B cell (primary cell): ENCODE data around the gene CENPB. TPM values are rescaled to one million over a fixed set of nuclear protein-coding genes. Genes with fewer than 3 reads are reported as not detected.
A peak's percentile ranks its signal among the peaks of the same experiment; 100 is the strongest.

Experiments used
- ATAC-seq: fragments of 200-7000 bp; cut with Tn5 transposase; one replicate; pipeline ENCODE4 v1.10.0; 2021; ENCODE audit warnings: low read depth, mild to moderate bottlenecking, moderate number of reproducible peaks, moderate library complexity
- CTCF ChIA-PET: fragments of 350-600 bp; sonication (Branson Sonifier 250); formaldehyde crosslinking; loops from one replicate; lab custom pipeline; 2021; ENCODE audit warnings: antibody characterized with exemption, inconsistent platforms; lab: Charles Lee
- POLR2A ChIA-PET: fragments of 350-600 bp; sonication (Branson Sonifier 250); formaldehyde crosslinking; loops from one replicate; lab custom pipeline; 2021; ENCODE audit warnings: antibody characterized with exemption; lab: Charles Lee
- DNase-seq: peaks from one replicate; pipeline ENCODE4 v3.0.0; 2013
- H2AFZ ChIP-seq: 2 replicates; pipeline ENCODE4 v1.6.1; 2012; ENCODE audit warnings: mild to moderate bottlenecking, low read depth, low read length; ENCODE audit not compliant: insufficient read depth, poor library complexity, severe bottlenecking
- H3K27ac ChIP-seq, 2 donors: 1 replicate in 1 of 2; 2 replicates in 1 of 2; pipeline ENCODE4 v1.5.1; 2012 to 2013; ENCODE audit warnings: low read length in 2 of 2, mild to moderate bottlenecking in 2 of 2, moderate library complexity in 1 of 2
- H3K27me3 ChIP-seq, 4 experiments: fragments of 200-600 bp in 1 of 4; sonication (generic) in 1 of 4; replicated peaks in 1 of 4; 1 replicate in 2 of 4; 2 replicates in 2 of 4; pipeline versions ENCODE4 v1.6.1 to v1.7.0; 2013 to 2016; ENCODE audit warnings: low read length in 3 of 4, mild to moderate bottlenecking in 2 of 4, mixed read lengths in 1 of 4, moderate library complexity in 1 of 4; ENCODE audit not compliant: insufficient read depth in 4 of 4, control insufficient read depth in 3 of 4; ENCODE audit errors: control extremely low read depth in 1 of 4
- H3K36me3 ChIP-seq, 2 experiments: replicated peaks in 1 of 2; 1 replicate in 1 of 2; 2 replicates in 1 of 2; pipeline versions ENCODE4 v1.6.1 to v1.7.1; 2013; ENCODE audit warnings: low read length in 1 of 2; ENCODE audit not compliant: insufficient read depth in 2 of 2, control insufficient read depth in 1 of 2; ENCODE audit errors: control extremely low read depth in 1 of 2, extremely low read depth in 1 of 2
- H3K4me1 ChIP-seq, 2 donors: fragments of 200-600 bp in 1 of 2; sonication (generic) in 1 of 2; 1 replicate in 1 of 2; 2 replicates in 1 of 2; pipeline versions ENCODE4 v1.5.1 to v1.6.1; 2013 to 2017; ENCODE audit warnings: low read length in 2 of 2; ENCODE audit not compliant: control insufficient read depth in 2 of 2, insufficient read depth in 2 of 2
- H3K4me2 ChIP-seq: replicated peaks from 2 replicates; pipeline ENCODE3; 2012; ENCODE audit warnings: mild to moderate bottlenecking, low read depth, low read length; ENCODE audit not compliant: poor library complexity, severe bottlenecking
- H3K4me3 ChIP-seq, 5 experiments: fragments of 200-600 bp in 1 of 5; sonication (generic) in 1 of 5; 1 replicate in 3 of 5; 2 replicates in 2 of 5; pipeline versions ENCODE4 v1.5.1 to v1.7.0; 2011 to 2016; ENCODE audit warnings: low read length in 4 of 5, mild to moderate bottlenecking in 4 of 5, low read depth in 2 of 5, control low read depth in 1 of 5, moderate library complexity in 1 of 5; ENCODE audit not compliant: insufficient read depth in 1 of 5; ENCODE audit errors: control extremely low read depth in 1 of 5, extremely low read depth in 1 of 5
- H3K79me2 ChIP-seq: fragments of 200-600 bp; sonication (generic); one replicate; pipeline ENCODE4 v1.6.0; 2016; ENCODE audit warnings: low read length; ENCODE audit not compliant: control insufficient read depth, insufficient read depth
- H3K9ac ChIP-seq: fragments of 200-600 bp; sonication (generic); 2 replicates; pipeline ENCODE4 v1.6.1; 2017; ENCODE audit warnings: mild to moderate bottlenecking, low read length, moderate library complexity
- H3K9me3 ChIP-seq, 3 donors: one replicate each; pipeline versions ENCODE4 v1.6.1 to v1.7.1; 2013; ENCODE audit warnings: low read length in 2 of 3; ENCODE audit not compliant: control insufficient read depth in 2 of 3, insufficient read depth in 1 of 3; ENCODE audit errors: control extremely low read depth in 1 of 3
- H4K20me1 ChIP-seq: 2 replicates; pipeline ENCODE4 v1.6.0; 2012; ENCODE audit warnings: mild to moderate bottlenecking, low read length; ENCODE audit not compliant: insufficient read depth, control insufficient read depth, poor library complexity, severe bottlenecking
- H3K27ac Mint-ChIP-seq: one replicate; pipeline ENCODE4 v1.8.0; 2021; ENCODE audit warnings: mixed read lengths
- H3K27me3 Mint-ChIP-seq: one replicate; pipeline ENCODE4 v1.8.0; 2021; ENCODE audit warnings: mixed read lengths
- H3K4me1 Mint-ChIP-seq: one replicate; pipeline ENCODE4 v1.8.0; 2021; ENCODE audit warnings: mixed read lengths
- H3K4me3 Mint-ChIP-seq: one replicate; pipeline ENCODE4 v1.8.0; 2021; ENCODE audit warnings: mixed read lengths
- H3K9me3 Mint-ChIP-seq: one replicate; pipeline ENCODE4 v1.8.0; 2022; ENCODE audit warnings: mixed read lengths; ENCODE audit not compliant: insufficient read depth
- CTCF ChIP-seq: fragments of 200-600 bp; IDR thresholded peaks from one replicate; pipeline ENCODE4 v1.8.0; 2022; ENCODE audit warnings: antibody characterized with exemption, mild to moderate bottlenecking
- EZH2 ChIP-seq: IDR thresholded peaks from 2 replicates; pipeline ENCODE4 v1.6.1; 2012; ENCODE audit warnings: borderline replicate concordance, low read depth, mild to moderate bottlenecking, moderate library complexity, low read length; ENCODE audit not compliant: insufficient read depth, poor library complexity, severe bottlenecking
- WGBS: methylation state at CpG from one replicate; pipeline ENCODE4 v1.1.5; 2013; ENCODE audit warnings: missing lambda C conversion rate; ENCODE audit not compliant: insufficient coverage; 5-methylcytosine and 5-hydroxymethylcytosine counted together
- intact Hi-C: fragments of 100-400 bp; cut with micrococcal nuclease; formaldehyde crosslinking; loops from one replicate; pipeline ENCODE4 v1.10.0; 2022
- polyA plus RNA-seq: library from polyadenylated mRNA; depleted of rRNA; stranded (reverse); fragments of >200 nt; gene quantifications from 2 replicates; pipeline ENCODE4 v1.2.3, GENCODE V29; 2012
- total RNA-seq, 2 donors: library from RNA; stranded (reverse); fragments of 120-200 nt in 1 of 2; gene quantifications; 1 replicate in 1 of 2; 2 replicates in 1 of 2; pipeline versions ENCODE4 v1.2.3 to v1.2.4, GENCODE V29; 2013 to 2022

Gene CENPB
- total and polyA plus RNA-seq, 2 donors (not counting 1 experiment from before 2014, with no cell fraction given), result 13.3 to 46.4 TPM

- Histone ChIP-seq H3K4me2 (no peak overlapping the region), H3K79me2 (peaks cover 9% of the 10 kb centered on the region), H3K27ac (no peak overlapping the region), H3K9me3 (no peaks in the 10 kb centered on the region), H3K4me3 (no peak overlapping the region), H2AFZ (no peak overlapping the region), H3K9ac (no peak overlapping the region), H3K36me3 (peaks cover 0 to 12% of the 10 kb centered on the region in 2 experiments), H4K20me1 (no peaks in the 10 kb centered on the region), H3K27me3 (no peaks in the 10 kb centered on the region), H3K4me1 (peaks cover 13 to 15% of the 10 kb centered on the region in 2 donors)
- Mint-ChIP-seq H3K9me3 (no peaks in the 10 kb centered on the region), H3K27ac (peak overlapping the region; percentile 100), H3K4me3 (peak overlapping the region; percentile 37), H3K27me3 (no peaks in the 10 kb centered on the region), H3K4me1 (peaks cover 15% of the 10 kb centered on the region)
- 67% methylated on average over 3 of the region's 8 CpGs for WGBS
- no peak for ATAC-seq
- ChIA-PET CTCF (interaction anchor here (0.6 to 6.4 kb wide), 10 partner anchors 9 to 66 kb away, joined by 3 to 84 read pairs (median 4); partner anchors contain the start of genes ADISSP, CDC25B and CENPB), POLR2A (interaction anchor here (0.6 to 2.2 kb wide), 5 partner anchors 22 to 683 kb away, joined by 3 to 16 read pairs (median 6); partner anchors contain the start of gene CDC25B)
- TF ChIP-seq EZH2, result no peak
- TF ChIP-seq CTCF, result no peak
- no peak for DNase-seq
- intact Hi-C loops, result no loop called here
Measured at GRCh38 chr20:3818155-3819151, 31.9 kb upstream of the CENPB start.
